Measurements from ENCODE around the gene AGA.

AGA gene

GRCh38 chr4:177479063-177479462, 36.8 kb upstream of the AGA start:
- no peak overlapping the region for H3K27ac ChIP-seq (ENCODE audit: extremely low read depth, low read depth, low read length)
- no peak overlapping the region for H3K4me3 ChIP-seq (ENCODE audit: low read depth, low read length)
- H3K36me3 ChIP-seq (ENCODE audit: control insufficient read depth in 2 of 2, insufficient read depth in 1 of 2, low read length in 2 of 2) = no peaks in the 10 kb centered on the region
- H3K9me3 ChIP-seq (ENCODE audit: control insufficient read depth, insufficient read depth, low read depth, low read length) = no peaks in the 10 kb centered on the region
- H3K4me1 ChIP-seq (ENCODE audit: control insufficient read depth, insufficient read depth, low read length) = no peaks in the 10 kb centered on the region; the same call in 1 of the 2 replicates
- CTCF ChIA-PET = no interaction called here
- POLR2A ChIA-PET = no interaction called here
- TF ChIP-seq ZNF514 (tag by site-specific recombination; IDR thresholded peaks at IDR 0.05) (no peak), ZNF621 (tag by site-specific recombination; IDR thresholded peaks at IDR 0.05) (no peak), ZBTB21 (tag by site-specific recombination; IDR thresholded peaks at IDR 0.05) (no peak), ZNF501 (tag by site-specific recombination; IDR thresholded peaks at IDR 0.05) (no peak), ZNF18 (tag by site-specific recombination; IDR thresholded peaks at IDR 0.05) (no peak), ZBTB48 (tag by site-specific recombination; IDR thresholded peaks at IDR 0.05) (no peak), HOXA7 (CRISPR knock-in tag; IDR thresholded peaks at IDR 0.05; ENCODE audit: borderline replicate concordance) (no peak), KLF1 (tag by site-specific recombination; IDR thresholded peaks at IDR 0.05) (no peak), ZBTB1 (tag by site-specific recombination; IDR thresholded peaks at IDR 0.05) (no peak), ZBTB11 (tag by site-specific recombination; conservative IDR thresholded peaks at IDR 0.05; ENCODE audit: low read depth) (no peak), ZNF645 (tag by site-specific recombination; IDR thresholded peaks at IDR 0.05) (no peak), SP3 (tag by site-specific recombination; IDR thresholded peaks at IDR 0.05) (no peak), ZNF747 (tag by site-specific recombination; IDR thresholded peaks at IDR 0.05) (no peak), PRDM6 (tag by site-specific recombination; IDR thresholded peaks at IDR 0.05) (no peak), SETDB1 (IDR thresholded peaks at IDR 0.05; ENCODE audit: insufficient read length, low read length) (no peak), ZSCAN4 (tag by site-specific recombination; IDR thresholded peaks at IDR 0.05) (no peak), ZNF544 (tag by site-specific recombination; IDR thresholded peaks at IDR 0.05) (no peak), ZNF140 (tag by site-specific recombination; IDR thresholded peaks at IDR 0.05) (no peak), ZNF707 (tag by site-specific recombination; IDR thresholded peaks at IDR 0.05) (no peak)

All from HEK293 (cell line).